Mononuclear cell (primary cell): ENCODE results near the gene HTATIP2. TPM values are rescaled to one million over a fixed set of nuclear protein-coding genes. Genes with fewer than 3 reads are reported as not detected.
A peak's percentile ranks its signal among the peaks of the same experiment; 100 is the strongest.

Source experiments
- H3K27me3 ChIP-seq: 2 replicates; pipeline ENCODE4 v1.6.0; 2011; ENCODE audit warnings: low read length, control low read depth; ENCODE audit not compliant: insufficient read depth
- H3K4me1 ChIP-seq: 2 replicates; pipeline ENCODE4 v1.5.1; 2011; ENCODE audit warnings: mild to moderate bottlenecking, low read length, control low read depth; ENCODE audit not compliant: insufficient read depth
- H3K4me3 ChIP-seq: 2 replicates; pipeline ENCODE4 v1.5.1; 2011; ENCODE audit warnings: mild to moderate bottlenecking, low read length, moderate library complexity
- H3K9me3 ChIP-seq: 2 replicates; pipeline ENCODE4 v1.5.1; 2011; ENCODE audit warnings: low read depth, mild to moderate bottlenecking, control low read depth, low read length
- total RNA-seq: library from RNA; depleted of rRNA; stranded (reverse); fragments of >200 nt; gene quantifications from one replicate; pipeline ENCODE4 v1.2.3, GENCODE V29; 2012

HTATIP2 gene
- 20.3 TPM for total RNA-seq

- H3K4me3 ChIP-seq = peak within 1 kb of the TSS; percentile 83
- H3K9me3 ChIP-seq = no peaks in the 10 kb centered on the region
- peaks cover 54% of the 10 kb centered on the region for H3K4me1 ChIP-seq
- no peaks in the 10 kb centered on the region for H3K27me3 ChIP-seq
Measured at GRCh38 chr11:20363500-20364340, at the start of gene HTATIP2. Gene HTATIP2, plus strand, starts transcription at chr11:20363714. Its CDS starts 524 bp downstream, at chr11:20364238.

- Histone ChIP-seq H3K4me3 (no peak overlapping the region), H3K4me1 (no peaks in the 10 kb centered on the region), H3K27me3 (no peaks in the 10 kb centered on the region), H3K9me3 (no peaks in the 10 kb centered on the region)
Measured at GRCh38 chr11:20315800-20316199, 47.7 kb upstream of the HTATIP2 start.

- no peaks in the 10 kb centered on the region for H3K4me1 ChIP-seq
- H3K9me3 ChIP-seq = no peaks in the 10 kb centered on the region
- no peak overlapping the region for H3K4me3 ChIP-seq
- no peaks in the 10 kb centered on the region for H3K27me3 ChIP-seq
Measured at GRCh38 chr11:20321177-20321576, 42.3 kb upstream of the HTATIP2 start.

- H3K27me3 ChIP-seq = no peaks in the 10 kb centered on the region
- H3K4me3 ChIP-seq = no peak overlapping the region
- no peaks in the 10 kb centered on the region for H3K4me1 ChIP-seq
- no peaks in the 10 kb centered on the region for H3K9me3 ChIP-seq
Measured at GRCh38 chr11:20327377-20327935, 36.1 kb upstream of the HTATIP2 start.

- no peaks in the 10 kb centered on the region for H3K4me1 ChIP-seq
- H3K4me3 ChIP-seq = no peak overlapping the region
- no peaks in the 10 kb centered on the region for H3K9me3 ChIP-seq
- peaks cover 33% of the 10 kb centered on the region for H3K27me3 ChIP-seq
Measured at GRCh38 chr11:20336056-20336455, 27.5 kb upstream of the HTATIP2 start.

GRCh38 chr11:20337526-20338154, 25.9 kb upstream of the HTATIP2 start:
- no peaks in the 10 kb centered on the region for H3K4me1 ChIP-seq
- no peaks in the 10 kb centered on the region for H3K9me3 ChIP-seq
- H3K4me3 ChIP-seq = no peak overlapping the region
- H3K27me3 ChIP-seq = peaks cover 48% of the 10 kb centered on the region

GRCh38 chr11:20342347-20343141, 21.0 kb upstream of the HTATIP2 start:
- H3K4me3 ChIP-seq = no peak overlapping the region
- H3K9me3 ChIP-seq = no peaks in the 10 kb centered on the region
- H3K27me3 ChIP-seq = peaks cover 39% of the 10 kb centered on the region
- no peaks in the 10 kb centered on the region for H3K4me1 ChIP-seq

- H3K27me3 ChIP-seq = peaks cover 7% of the 10 kb centered on the region
- H3K4me1 ChIP-seq = no peaks in the 10 kb centered on the region
- H3K9me3 ChIP-seq = no peaks in the 10 kb centered on the region
- no peak overlapping the region for H3K4me3 ChIP-seq
Measured at GRCh38 chr11:20351136-20351535, 12.4 kb upstream of the HTATIP2 start.

GRCh38 chr11:20351751-20352262, 11.7 kb upstream of the HTATIP2 start:
- Histone ChIP-seq H3K9me3 (no peaks in the 10 kb centered on the region), H3K27me3 (peaks cover 7% of the 10 kb centered on the region), H3K4me3 (no peak overlapping the region), H3K4me1 (no peaks in the 10 kb centered on the region)

GRCh38 chr11:20353829-20354434, 9.6 kb upstream of the HTATIP2 start:
- no peak overlapping the region for H3K4me3 ChIP-seq
- H3K4me1 ChIP-seq = no peaks in the 10 kb centered on the region
- H3K9me3 ChIP-seq = no peaks in the 10 kb centered on the region
- H3K27me3 ChIP-seq = peaks cover 7% of the 10 kb centered on the region

- H3K4me1 ChIP-seq = peaks cover 6% of the 10 kb centered on the region
- no peaks in the 10 kb centered on the region for H3K9me3 ChIP-seq
- no peak overlapping the region for H3K4me3 ChIP-seq
- no peaks in the 10 kb centered on the region for H3K27me3 ChIP-seq
Measured at GRCh38 chr11:20355221-20356219, 8.0 kb upstream of the HTATIP2 start.

GRCh38 chr11:20357150-20357549, 6.4 kb upstream of the HTATIP2 start:
- no peak overlapping the region for H3K4me3 ChIP-seq
- H3K27me3 ChIP-seq = no peaks in the 10 kb centered on the region
- peaks cover 10% of the 10 kb centered on the region for H3K4me1 ChIP-seq
- no peaks in the 10 kb centered on the region for H3K9me3 ChIP-seq

- no peak overlapping the region for H3K4me3 ChIP-seq
Measured at GRCh38 chr11:20360650-20361049, 2.9 kb upstream of the HTATIP2 start.

More at GRCh38 chr11:20360650-20361049, 2.9 kb upstream of the HTATIP2 start:
- no peaks in the 10 kb centered on the region for H3K27me3 ChIP-seq
- peaks cover 37% of the 10 kb centered on the region for H3K4me1 ChIP-seq
- no peaks in the 10 kb centered on the region for H3K9me3 ChIP-seq
